GM12878 (cell line): Measurements from ENCODE around the gene GBGT1.

Source experiments
- CEBPB ChIP-seq, 2 experiments: fragments of 150-350 bp in 1 of 2; IDR thresholded peaks; 2 replicates each; pipeline ENCODE4 v1.6.1; 2012 to 2014; ENCODE audit warnings: low read depth in 2 of 2, low read length in 2 of 2, borderline replicate concordance in 1 of 2, inconsistent platforms in 1 of 2
- CREB1 ChIP-seq: IDR thresholded peaks from 2 replicates; pipeline ENCODE4 v1.6.1; 2012; ENCODE audit warnings: low read depth, mild to moderate bottlenecking, inconsistent platforms
- CTCF ChIP-seq, 3 experiments: IDR thresholded peaks in 2 of 3; conservative IDR thresholded peaks in 1 of 3; 2 replicates each; pipeline ENCODE4 v1.5.1; 2011; ENCODE audit warnings: low read depth in 3 of 3, low read length in 3 of 3, mild to moderate bottlenecking in 3 of 3, control low read depth in 2 of 3, moderate library complexity in 2 of 3, inconsistent platforms in 1 of 3, mixed read lengths in 1 of 3; ENCODE audit not compliant: control insufficient read depth in 2 of 3, insufficient read depth in 1 of 3; ENCODE audit errors: extremely low read depth in 1 of 3
- EP300 ChIP-seq, 2 experiments: fragments of 150-350 bp in 1 of 2; IDR thresholded peaks; 2 replicates each; pipeline ENCODE4 v1.6.1; 2011 to 2012; ENCODE audit warnings: low read depth in 2 of 2, low read length in 2 of 2, borderline replicate concordance in 1 of 2, improper control_type of control experiment in 1 of 2, inconsistent platforms in 1 of 2; ENCODE audit not compliant: control insufficient read depth in 1 of 2
- GABPA ChIP-seq: IDR thresholded peaks from 2 replicates; pipeline ENCODE4 v1.6.1; 2014; ENCODE audit warnings: antibody characterized with exemption, low read depth, mild to moderate bottlenecking, inconsistent platforms
- IRF4 ChIP-seq: IDR thresholded peaks from 2 replicates; pipeline ENCODE4 v1.6.1; 2011; ENCODE audit warnings: low read depth, low read length
- LARP7 ChIP-seq: fragments of 450-650 bp; IDR thresholded peaks from 2 replicates; pipeline ENCODE4 v1.6.1; 2017; ENCODE audit warnings: mild to moderate bottlenecking
- MAX ChIP-seq: IDR thresholded peaks from 2 replicates; pipeline ENCODE4 v1.6.1; 2012; ENCODE audit warnings: low read depth, low read length, improper control_type of control experiment
- POLR2A ChIP-seq: IDR thresholded peaks from 2 replicates; pipeline ENCODE4 v1.6.1; 2011; ENCODE audit warnings: low read depth, mild to moderate bottlenecking, low read length
- RAD51 ChIP-seq: fragments of 450-650 bp; IDR thresholded peaks from 2 replicates; pipeline ENCODE4 v1.6.1; 2016; ENCODE audit warnings: moderate library complexity, mild to moderate bottlenecking, inconsistent platforms
- REST ChIP-seq: IDR thresholded peaks from 2 replicates; pipeline ENCODE4 v1.6.1; 2012; ENCODE audit warnings: mild to moderate bottlenecking, low read depth, low read length
- SREBF2 ChIP-seq: IDR thresholded peaks from 2 replicates; pipeline ENCODE4 v1.6.1; 2012; ENCODE audit warnings: mild to moderate bottlenecking, low read length

- TF ChIP-seq POLR2A (no peak), EP300 (IDR thresholded peaks at IDR 0.05; ENCODE audit: borderline replicate concordance in 1 of 2, control insufficient read depth in 1 of 2, low read depth in 2 of 2, low read length in 2 of 2) (no peak), GABPA (no peak), LARP7 (no peak), RAD51 (no peak), CREB1 (no peak), MAX (no peak), REST (no peak), CTCF (IDR thresholded peaks at IDR 0.05 in 2 of 3, conservative IDR thresholded peaks at IDR 0.05 in 1 of 3; ENCODE audit: control insufficient read depth in 2 of 3, extremely low read depth in 1 of 3, insufficient read depth in 1 of 3, low read depth in 3 of 3, low read length in 3 of 3) (no peak), CEBPB (IDR thresholded peaks at IDR 0.05; ENCODE audit: borderline replicate concordance in 1 of 2, low read depth in 2 of 2, low read length in 2 of 2) (no peak), SREBF2 (no peak), IRF4 (no peak)
Observed at GRCh38 chr9:133205996-133206931, 42.5 kb upstream of the GBGT1 start.
